Retina (tissue), 1 donor: ENCODE data around the gene ZNF287.
"Not testable (repeated sequence)": the region's sequence is repeated elsewhere in the genome, so short reads cannot be mapped to it uniquely, and the experiment has no call there.

ENCODE experiments used
- DNase-seq: peaks from one replicate; pipeline ENCODE4 v3.0.0-alpha.2; 2016

ZNF287 gene

GRCh38 chr17:16568541-16569357 is at the start of gene ZNF287:
Gene ZNF287, minus strand, starts transcription at chr17:16569204. Its CDS starts 1,473 bp downstream, at chr17:16567731.
- DNase-seq: peak; percentile 96

- no peak for DNase-seq
Measured at GRCh38 chr17:16617481-16618060, 48.6 kb upstream of the ZNF287 start.

DNA sequence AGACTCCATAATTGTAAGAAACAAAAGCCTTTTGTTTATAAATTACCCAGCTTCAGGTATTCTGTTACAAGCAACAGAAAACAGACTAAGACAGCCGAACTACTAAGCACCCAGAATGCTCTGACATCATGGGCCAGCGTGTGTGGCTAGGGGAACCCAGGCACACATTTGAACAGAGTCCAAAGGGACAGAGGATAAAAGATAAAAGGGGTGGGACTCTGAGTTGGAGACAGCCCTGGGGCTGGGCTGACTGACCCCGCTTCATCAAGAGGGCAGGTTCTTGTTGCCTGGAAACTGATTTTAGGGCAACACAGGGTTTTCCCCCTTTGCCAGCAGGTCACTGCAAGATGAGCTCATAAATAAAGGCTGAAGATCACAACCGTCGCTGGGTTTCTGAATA is 30.5 kb upstream of the ZNF287 start:
- DNase-seq: no peak

GRCh38 chr17:16593356-16594102 is 24.5 kb upstream of the ZNF287 start:
- no peak for DNase-seq

DNA sequence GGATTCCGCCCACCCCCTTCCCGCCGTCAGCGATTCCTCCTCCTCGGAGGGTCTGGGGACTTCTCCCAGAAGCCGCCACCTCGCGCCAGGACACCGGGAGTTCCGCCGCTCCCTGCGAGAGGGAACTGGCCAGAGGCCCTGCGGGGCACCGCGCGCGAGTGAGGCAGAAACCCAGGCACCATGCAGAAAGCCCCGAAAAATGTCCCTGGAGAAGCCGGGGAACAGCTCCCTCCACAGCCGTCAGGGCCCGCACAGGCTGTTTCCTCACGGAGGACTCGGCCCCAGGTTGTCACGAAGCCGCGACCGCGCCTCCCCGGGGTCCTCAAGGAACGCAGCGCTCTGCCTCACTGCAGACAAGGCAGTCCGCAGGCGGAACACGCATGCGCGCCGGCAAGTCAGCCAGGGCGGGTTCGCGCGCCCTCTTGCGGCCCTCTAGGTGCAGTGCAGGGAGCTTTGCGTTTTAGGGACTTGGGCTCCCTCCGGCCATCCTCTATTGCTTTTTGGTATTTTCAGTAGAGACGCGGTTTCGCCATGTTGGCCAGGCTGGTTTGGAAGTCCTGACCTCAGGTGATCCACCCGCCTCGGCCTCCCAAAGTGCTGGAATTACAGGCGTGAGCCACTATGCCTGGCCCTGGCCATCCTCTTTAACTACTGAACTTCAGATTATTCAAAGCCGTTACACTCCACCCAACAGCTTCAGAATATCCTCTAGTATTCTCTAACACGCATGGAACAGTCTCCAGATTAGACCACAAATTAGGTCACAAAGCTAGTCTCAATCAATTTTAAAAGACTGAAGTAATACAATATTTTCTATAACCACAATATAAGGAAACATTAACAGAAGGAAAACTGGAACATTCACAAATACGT is 20.3 kb upstream of the ZNF287 start:
- peak; percentile 99 for DNase-seq

GRCh38 chr17:16585796-16586195 is 16.8 kb upstream of the ZNF287 start:
- no peak for DNase-seq

DNA sequence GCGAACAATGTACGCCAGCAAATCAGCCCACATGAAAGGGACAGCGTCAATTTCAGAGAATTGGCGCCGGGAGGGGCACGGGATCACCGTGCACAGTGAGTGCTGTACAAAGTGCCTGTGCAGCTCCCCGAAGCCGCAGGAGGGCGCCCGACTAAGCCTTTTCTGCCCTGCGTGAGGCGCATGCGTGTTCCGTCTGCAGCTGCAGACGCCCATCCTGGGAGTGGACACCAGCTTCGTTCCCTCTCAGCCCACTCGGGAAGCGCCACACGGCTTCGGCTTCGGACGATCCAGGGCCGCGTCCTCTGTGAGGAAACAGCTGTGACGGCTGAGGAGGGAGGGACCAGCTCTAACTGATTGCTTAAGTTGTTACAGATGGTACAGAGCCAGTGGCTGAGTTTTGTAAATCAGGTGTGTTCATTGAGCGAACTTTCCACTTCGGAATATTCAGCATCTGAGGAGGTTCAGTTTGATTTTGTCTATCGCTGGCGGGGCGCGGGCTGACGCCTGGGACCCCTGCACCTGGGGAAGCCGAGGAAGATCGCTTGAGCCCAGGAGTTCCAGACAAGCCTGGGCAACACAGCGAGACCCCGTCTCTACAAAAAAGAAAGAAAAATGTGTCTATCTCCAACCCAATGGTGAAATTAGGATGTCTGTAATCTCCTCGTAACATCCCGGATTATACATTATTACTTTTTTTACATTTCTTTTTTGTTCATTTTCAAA is 15.4 kb upstream of the ZNF287 start:
- peak; percentile 92 for DNase-seq

DNA sequence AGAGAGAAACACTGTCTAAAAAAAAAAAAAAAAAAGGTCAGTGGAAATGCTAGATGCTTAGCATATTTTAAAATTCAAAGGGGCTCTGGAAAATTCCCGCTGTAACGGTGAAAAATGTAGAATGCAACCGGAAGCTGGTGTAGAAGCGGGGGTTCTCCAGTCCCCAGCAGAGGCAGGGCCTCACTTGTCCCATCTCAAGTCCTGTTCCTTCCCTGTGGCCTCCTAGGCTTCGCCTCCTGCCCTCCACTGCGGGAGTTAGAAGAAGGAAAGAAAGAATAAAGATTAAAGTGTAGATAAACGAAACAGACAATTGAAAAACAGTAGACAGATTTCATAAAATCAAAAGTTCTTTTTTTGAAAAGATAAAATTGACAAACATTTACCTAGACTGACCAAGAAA is 14.8 kb upstream of the ZNF287 start:
- DNase-seq: no peak

DNA sequence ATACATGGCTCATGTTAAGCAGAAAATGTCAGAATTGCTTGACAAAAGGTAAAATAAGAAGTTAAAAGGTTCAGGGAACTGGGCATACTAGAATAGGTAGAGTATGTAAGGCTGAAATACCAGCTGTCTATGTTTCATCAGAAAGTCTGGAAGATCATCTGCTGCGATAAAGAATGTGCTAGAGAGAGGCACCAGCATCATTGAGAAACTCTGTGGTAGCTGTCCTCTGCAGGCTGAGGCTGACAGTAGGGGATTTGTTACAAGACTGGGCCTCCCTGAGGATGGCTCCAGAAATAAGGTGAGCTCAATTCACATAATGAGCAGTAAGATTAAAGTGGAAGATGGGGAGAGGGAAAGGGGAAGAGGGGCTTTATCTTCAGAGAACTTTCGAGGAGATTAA is 4.5 kb upstream of the ZNF287 start:
- no peak for DNase-seq

- no peak for DNase-seq
Measured at GRCh38 chr17:16569358-16569712, 331 bp upstream of the ZNF287 start.

DNA sequence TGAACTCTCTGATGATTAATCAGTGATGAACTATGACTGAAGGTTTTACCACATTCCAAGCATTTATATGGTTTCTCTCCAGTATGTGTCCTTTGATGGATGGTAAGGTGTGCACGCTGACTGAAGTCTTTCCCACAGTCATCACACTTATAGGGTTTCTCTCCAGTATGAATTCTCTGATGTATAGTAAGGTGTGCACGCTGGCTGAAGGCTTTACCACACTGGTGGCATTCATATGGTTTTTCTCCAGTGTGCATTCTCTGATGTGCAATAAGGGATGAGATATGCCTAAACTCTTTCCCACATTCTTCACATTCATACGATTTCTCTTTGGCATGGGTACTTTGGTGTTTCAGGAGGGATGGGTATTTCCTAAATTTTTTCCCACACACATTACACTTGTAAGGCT is 16.4 kb downstream of the ZNF287 start:
- no peak for DNase-seq

DNA sequence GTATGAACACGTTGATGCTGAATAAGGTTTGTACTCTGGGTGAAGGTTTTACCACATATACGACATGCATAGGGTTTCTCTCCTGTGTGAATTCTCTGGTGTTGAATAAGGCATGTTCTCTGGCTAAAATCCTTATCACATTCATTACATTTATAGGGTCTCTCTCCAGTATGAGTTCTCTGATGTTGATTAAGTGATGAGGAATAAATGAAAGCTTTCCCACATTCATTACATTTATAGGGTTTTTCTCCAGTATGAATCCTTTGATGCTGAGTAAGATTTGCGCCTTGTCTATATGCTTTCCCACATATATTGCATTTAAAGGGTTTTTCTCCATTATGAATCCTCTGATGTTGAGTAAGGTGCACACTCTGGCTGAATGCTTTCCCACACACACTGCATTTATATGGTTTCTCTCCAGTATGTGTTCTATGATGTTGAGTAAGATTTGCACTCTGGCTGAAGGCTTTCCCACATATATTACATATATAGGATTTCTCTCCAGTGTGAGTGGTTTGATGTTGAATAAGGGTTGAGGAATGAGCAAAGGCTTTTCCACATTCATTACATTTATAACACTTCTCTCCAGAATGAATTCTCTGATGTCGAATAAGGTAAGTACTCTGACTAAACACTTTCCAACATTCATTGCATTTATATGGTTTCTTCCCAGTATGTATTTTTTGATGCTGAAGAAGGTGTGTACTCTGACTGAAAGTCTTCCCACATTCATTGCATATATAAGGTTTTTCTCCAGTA is 16.9 kb downstream of the ZNF287 start:
- DNase-seq: no peak

GRCh38 chr17:16537130-16537458 is 31.9 kb downstream of the ZNF287 start:
- no peak for DNase-seq

- no peak for DNase-seq
Measured at GRCh38 chr17:16534236-16534635, 34.8 kb downstream of the ZNF287 start.

DNA sequence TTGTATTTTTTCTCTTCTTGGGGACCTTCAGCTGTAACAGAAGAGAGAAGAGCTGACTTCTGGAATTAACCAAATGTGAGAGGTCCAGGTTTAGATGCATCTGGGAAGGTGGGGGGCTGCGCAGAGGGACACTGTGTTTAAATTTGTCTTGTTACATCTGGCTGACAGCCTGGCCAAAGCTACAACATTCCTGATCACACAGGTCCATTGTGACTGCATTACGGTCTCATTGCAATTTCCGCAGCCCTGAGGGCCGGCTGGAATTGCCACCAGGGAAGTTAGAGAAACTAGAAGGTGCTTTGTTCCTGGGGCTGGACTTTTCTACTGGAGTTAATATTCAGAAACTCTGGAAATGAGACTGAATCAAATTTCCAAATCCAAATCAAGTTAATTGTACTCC is 39.1 kb downstream of the ZNF287 start:
- no peak for DNase-seq

GRCh38 chr17:16527298-16527697 is 41.7 kb downstream of the ZNF287 start:
- no peak for DNase-seq

- not testable (repeated sequence) for DNase-seq
Measured at GRCh38 chr17:16525556-16525955, 43.4 kb downstream of the ZNF287 start.

GRCh38 chr17:16521070-16521727 is 47.8 kb downstream of the ZNF287 start:
- peak; percentile 73 for DNase-seq

DNA sequence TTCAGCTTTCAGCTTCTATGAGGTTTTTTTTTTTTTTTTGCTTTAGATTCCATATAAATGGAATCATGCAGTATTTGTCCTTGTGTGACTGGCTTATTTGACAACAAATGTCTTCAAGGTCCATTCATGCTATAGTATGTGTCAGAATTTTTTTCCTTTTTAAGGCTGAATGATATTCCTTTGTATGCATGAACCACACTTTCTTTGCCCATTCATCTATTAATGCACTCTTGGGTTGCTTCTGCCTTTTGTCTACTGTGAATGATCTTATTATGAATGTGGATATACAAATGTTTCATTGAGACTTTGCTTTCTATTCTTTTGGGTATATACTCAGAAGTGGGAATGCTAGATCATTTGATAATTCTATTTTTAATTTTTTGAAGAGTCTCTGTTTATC is 50.0 kb downstream of the ZNF287 start:
- DNase-seq: no peak

GRCh38 chr17:16517477-16517876 is 51.5 kb downstream of the ZNF287 start:
- no peak for DNase-seq

- DNase-seq: peak; percentile 49
Measured at GRCh38 chr17:16516594-16517051, 52.4 kb downstream of the ZNF287 start.
